HepG2 (cell line): ENCODE measurements around the gene PSD. TPM values are rescaled to one million over a fixed set of nuclear protein-coding genes. Genes with fewer than 3 reads are reported as not detected.
A peak's percentile ranks its signal among the peaks of the same experiment; 100 is the strongest.

ENCODE experiments used
- GATAD2A ChIP-seq: IDR thresholded peaks from 2 replicates; pipeline ENCODE4 v1.6.1; 2016
- KLF16 ChIP-seq, 2 experiments: sonication (generic) in 1 of 2; formaldehyde crosslinking in 1 of 2; IDR thresholded peaks; 2 replicates each; pipeline versions ENCODE4 v1.6.1 to v1.8.0; 2016 to 2023; ENCODE audit warnings: missing genetic modification reagents in 2 of 2, missing compliant biosample characterization in 1 of 2
- LCORL ChIP-seq, 2 experiments: fragments of 450-650 bp in 1 of 2; sonication (generic) in 1 of 2; formaldehyde crosslinking in 1 of 2; IDR thresholded peaks; 2 replicates each; pipeline versions ENCODE4 v1.5.0 to v1.6.1; 2017 to 2020; ENCODE audit warnings: antibody characterized with exemption in 1 of 2, missing genetic modification reagents in 1 of 2
- MYC ChIP-seq: sonication (generic); formaldehyde crosslinking; IDR thresholded peaks from 2 replicates; pipeline ENCODE4 v1.9.0; 2021; ENCODE audit warnings: missing genetic modification reagents, borderline replicate concordance
- RFX1 ChIP-seq: fragments of 450-650 bp; IDR thresholded peaks from 2 replicates; pipeline ENCODE4 v1.6.1; 2017
- SKI ChIP-seq: fragments of 450-650 bp; IDR thresholded peaks from one replicate; pipeline ENCODE4 v1.6.1; 2018; ENCODE audit warnings: mild to moderate bottlenecking; ENCODE audit not compliant: partially characterized antibody
- SMAD1 ChIP-seq: sonication (generic); formaldehyde crosslinking; IDR thresholded peaks from 2 replicates; pipeline ENCODE4 v1.4.0; 2020; ENCODE audit warnings: missing genetic modification reagents, low read depth, mild to moderate bottlenecking, borderline replicate concordance
- THAP11 ChIP-seq: IDR thresholded peaks from 2 replicates; pipeline ENCODE4 v1.6.1; 2016; ENCODE audit warnings: missing biosample characterization, missing genetic modification reagents
- ZBTB3 ChIP-seq: sonication (generic); formaldehyde crosslinking; IDR thresholded peaks from 2 replicates; pipeline ENCODE4 v1.4.0; 2020; ENCODE audit warnings: low read depth, mild to moderate bottlenecking, moderate library complexity, missing genetic modification reagents, borderline replicate concordance
- ZEB1 ChIP-seq: IDR thresholded peaks from 2 replicates; pipeline ENCODE4 v1.6.1; 2012; ENCODE audit warnings: mild to moderate bottlenecking, low read depth, inconsistent platforms; ENCODE audit not compliant: insufficient replicate concordance
- ZNF234 ChIP-seq: sonication (generic); formaldehyde crosslinking; conservative IDR thresholded peaks from 2 replicates; pipeline ENCODE4 v1.5.1; 2020; ENCODE audit warnings: mild to moderate bottlenecking, missing genetic modification reagents
- ZNF501 ChIP-seq: sonication (generic); formaldehyde crosslinking; IDR thresholded peaks from 2 replicates; pipeline ENCODE4 v1.5.1; 2020; ENCODE audit warnings: mild to moderate bottlenecking, moderate library complexity, missing genetic modification reagents
- ZNF619 ChIP-seq: sonication (generic); formaldehyde crosslinking; IDR thresholded peaks from 2 replicates; pipeline ENCODE4 v1.4.0; 2020; ENCODE audit warnings: mild to moderate bottlenecking, missing genetic modification reagents
- ZNF674 ChIP-seq: sonication (generic); formaldehyde crosslinking; IDR thresholded peaks from 2 replicates; pipeline ENCODE4 v1.5.0; 2020; ENCODE audit warnings: low read depth, mild to moderate bottlenecking, missing genetic modification reagents
- polyA plus RNA-seq, 8 experiments: library from polyadenylated mRNA; depleted of rRNA in 3 of 8; stranded (reverse) in 7 of 8; unstranded in 1 of 8; fragments of >200 nt; fragmentation: Illumina TruSeq in 4 of 8; extraction: Trizol in 4 of 8; gene quantifications; 2 replicates each; pipeline versions ENCODE4 v1.2.1 to v1.2.3, GENCODE V29; 2011 to 2016; ENCODE audit warnings: low read depth in 4 of 8, missing spikeins in 1 of 8, mixed read lengths in 1 of 8; ENCODE audit not compliant: insufficient read depth in 1 of 8
- total RNA-seq, 5 experiments: library from RNA; depleted of rRNA; stranded (reverse); fragments of >200 nt; fragmentation: Illumina TruSeq; extraction: Trizol; gene quantifications; 2 replicates each; pipeline ENCODE4 v1.2.3, GENCODE V29; 2016; ENCODE audit warnings: low read depth in 1 of 5
- TF ChIP-seq, protein P1 (sequence below): sonication (generic); formaldehyde crosslinking; IDR thresholded peaks from 2 replicates; pipeline ENCODE4 v1.4.0; 2020; ENCODE audit warnings: missing genetic modification reagents, borderline replicate concordance
- TF ChIP-seq, protein P2 (sequence below), 2 experiments: fragments of 450-650 bp in 1 of 2; sonication (generic) in 1 of 2; formaldehyde crosslinking in 1 of 2; IDR thresholded peaks; 2 replicates each; pipeline versions ENCODE4 v1.6.1 to v1.8.0; 2016 to 2022; ENCODE audit warnings: antibody characterized with exemption in 1 of 2, mild to moderate bottlenecking in 1 of 2, missing genetic modification reagents in 1 of 2
- TF ChIP-seq, protein P3 (sequence below): sonication (generic); formaldehyde crosslinking; IDR thresholded peaks from 2 replicates; pipeline ENCODE4 v1.4.0; 2020; ENCODE audit warnings: mild to moderate bottlenecking, missing genetic modification reagents

The PSD gene
- total and polyA plus RNA-seq, 2 of the 13 experiments (the other 11 are each of a cell fraction or from before 2014, with no cell fraction given) = 0.35 to 0.58 TPM

DNA sequence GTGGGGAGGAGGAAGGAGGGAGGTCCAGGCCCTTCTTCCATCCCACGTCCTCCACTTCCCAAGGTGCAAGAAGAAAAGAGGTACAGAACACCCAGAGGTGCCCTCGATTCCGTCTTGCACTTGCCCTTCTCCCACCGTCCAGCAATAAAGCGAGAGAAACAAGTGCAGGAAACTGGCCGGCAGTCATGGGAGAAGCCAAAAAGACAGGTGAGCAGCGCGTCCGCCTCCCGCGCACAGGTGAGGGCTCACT, 31.5 kb upstream of the PSD start (continued):
- TF ChIP-seq, protein P1, sequence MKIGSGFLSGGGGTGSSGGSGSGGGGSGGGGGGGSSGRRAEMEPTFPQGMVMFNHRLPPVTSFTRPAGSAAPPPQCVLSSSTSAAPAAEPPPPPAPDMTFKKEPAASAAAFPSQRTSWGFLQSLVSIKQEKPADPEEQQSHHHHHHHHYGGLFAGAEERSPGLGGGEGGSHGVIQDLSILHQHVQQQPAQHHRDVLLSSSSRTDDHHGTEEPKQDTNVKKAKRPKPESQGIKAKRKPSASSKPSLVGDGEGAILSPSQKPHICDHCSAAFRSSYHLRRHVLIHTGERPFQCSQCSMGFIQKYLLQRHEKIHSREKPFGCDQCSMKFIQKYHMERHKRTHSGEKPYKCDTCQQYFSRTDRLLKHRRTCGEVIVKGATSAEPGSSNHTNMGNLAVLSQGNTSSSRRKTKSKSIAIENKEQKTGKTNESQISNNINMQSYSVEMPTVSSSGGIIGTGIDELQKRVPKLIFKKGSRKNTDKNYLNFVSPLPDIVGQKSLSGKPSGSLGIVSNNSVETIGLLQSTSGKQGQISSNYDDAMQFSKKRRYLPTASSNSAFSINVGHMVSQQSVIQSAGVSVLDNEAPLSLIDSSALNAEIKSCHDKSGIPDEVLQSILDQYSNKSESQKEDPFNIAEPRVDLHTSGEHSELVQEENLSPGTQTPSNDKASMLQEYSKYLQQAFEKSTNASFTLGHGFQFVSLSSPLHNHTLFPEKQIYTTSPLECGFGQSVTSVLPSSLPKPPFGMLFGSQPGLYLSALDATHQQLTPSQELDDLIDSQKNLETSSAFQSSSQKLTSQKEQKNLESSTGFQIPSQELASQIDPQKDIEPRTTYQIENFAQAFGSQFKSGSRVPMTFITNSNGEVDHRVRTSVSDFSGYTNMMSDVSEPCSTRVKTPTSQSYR = no peak
- TF ChIP-seq ZBTB3 (CRISPR knock-in tag) = no peak
- TF ChIP-seq RFX1 = no peak
- no peak for TF ChIP-seq LCORL (IDR thresholded peaks at IDR 0.05)
- peak; percentile 71 for TF ChIP-seq LCORL (CRISPR knock-in tag; IDR thresholded peaks at IDR 0.05)
- peak; percentile 35; the same call in 1 of the 2 replicates for TF ChIP-seq GATAD2A
- no peak for TF ChIP-seq ZNF674 (CRISPR knock-in tag)
- no peak for TF ChIP-seq THAP11
- 0 out of 2 replicates have a peak, but pooled peaks have one; percentile 17 for TF ChIP-seq SMAD1
- TF ChIP-seq, protein P2, sequence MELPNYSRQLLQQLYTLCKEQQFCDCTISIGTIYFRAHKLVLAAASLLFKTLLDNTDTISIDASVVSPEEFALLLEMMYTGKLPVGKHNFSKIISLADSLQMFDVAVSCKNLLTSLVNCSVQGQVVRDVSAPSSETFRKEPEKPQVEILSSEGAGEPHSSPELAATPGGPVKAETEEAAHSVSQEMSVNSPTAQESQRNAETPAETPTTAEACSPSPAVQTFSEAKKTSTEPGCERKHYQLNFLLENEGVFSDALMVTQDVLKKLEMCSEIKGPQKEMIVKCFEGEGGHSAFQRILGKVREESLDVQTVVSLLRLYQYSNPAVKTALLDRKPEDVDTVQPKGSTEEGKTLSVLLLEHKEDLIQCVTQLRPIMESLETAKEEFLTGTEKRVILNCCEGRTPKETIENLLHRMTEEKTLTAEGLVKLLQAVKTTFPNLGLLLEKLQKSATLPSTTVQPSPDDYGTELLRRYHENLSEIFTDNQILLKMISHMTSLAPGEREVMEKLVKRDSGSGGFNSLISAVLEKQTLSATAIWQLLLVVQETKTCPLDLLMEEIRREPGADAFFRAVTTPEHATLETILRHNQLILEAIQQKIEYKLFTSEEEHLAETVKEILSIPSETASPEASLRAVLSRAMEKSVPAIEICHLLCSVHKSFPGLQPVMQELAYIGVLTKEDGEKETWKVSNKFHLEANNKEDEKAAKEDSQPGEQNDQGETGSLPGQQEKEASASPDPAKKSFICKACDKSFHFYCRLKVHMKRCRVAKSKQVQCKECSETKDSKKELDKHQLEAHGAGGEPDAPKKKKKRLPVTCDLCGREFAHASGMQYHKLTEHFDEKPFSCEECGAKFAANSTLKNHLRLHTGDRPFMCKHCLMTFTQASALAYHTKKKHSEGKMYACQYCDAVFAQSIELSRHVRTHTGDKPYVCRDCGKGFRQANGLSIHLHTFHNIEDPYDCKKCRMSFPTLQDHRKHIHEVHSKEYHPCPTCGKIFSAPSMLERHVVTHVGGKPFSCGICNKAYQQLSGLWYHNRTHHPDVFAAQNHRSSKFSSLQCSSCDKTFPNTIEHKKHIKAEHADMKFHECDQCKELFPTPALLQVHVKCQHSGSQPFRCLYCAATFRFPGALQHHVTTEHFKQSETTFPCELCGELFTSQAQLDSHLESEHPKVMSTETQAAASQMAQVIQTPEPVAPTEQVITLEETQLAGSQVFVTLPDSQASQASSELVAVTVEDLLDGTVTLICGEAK (IDR thresholded peaks at IDR 0.05) = no peak
- TF ChIP-seq, protein P2 (CRISPR knock-in tag; IDR thresholded peaks at IDR 0.05) = peak; percentile 77
- TF ChIP-seq SKI = no peak
- peak; percentile 60; the same call in 1 of the 2 replicates for TF ChIP-seq ZNF619 (CRISPR knock-in tag)
- peak; percentile 94 for TF ChIP-seq ZEB1
- 0 out of 2 replicates have a peak, but pooled peaks have one; percentile 51 for TF ChIP-seq ZNF234
- TF ChIP-seq, protein P3, sequence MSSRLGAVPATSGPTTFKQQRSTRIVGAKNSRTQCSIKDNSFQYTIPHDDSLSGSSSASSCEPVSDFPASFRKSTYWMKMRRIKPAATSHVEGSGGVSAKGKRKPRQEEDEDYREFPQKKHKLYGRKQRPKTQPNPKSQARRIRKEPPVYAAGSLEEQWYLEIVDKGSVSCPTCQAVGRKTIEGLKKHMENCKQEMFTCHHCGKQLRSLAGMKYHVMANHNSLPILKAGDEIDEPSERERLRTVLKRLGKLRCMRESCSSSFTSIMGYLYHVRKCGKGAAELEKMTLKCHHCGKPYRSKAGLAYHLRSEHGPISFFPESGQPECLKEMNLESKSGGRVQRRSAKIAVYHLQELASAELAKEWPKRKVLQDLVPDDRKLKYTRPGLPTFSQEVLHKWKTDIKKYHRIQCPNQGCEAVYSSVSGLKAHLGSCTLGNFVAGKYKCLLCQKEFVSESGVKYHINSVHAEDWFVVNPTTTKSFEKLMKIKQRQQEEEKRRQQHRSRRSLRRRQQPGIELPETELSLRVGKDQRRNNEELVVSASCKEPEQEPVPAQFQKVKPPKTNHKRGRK (CRISPR knock-in tag) = 0 out of 2 replicates have a peak, but pooled peaks have one; percentile 65
- TF ChIP-seq MYC (CRISPR knock-in tag) = no peak
- peak; percentile 40; the same call in 1 of the 2 replicates for TF ChIP-seq ZNF501
- TF ChIP-seq KLF16 (CRISPR knock-in tag; IDR thresholded peaks at IDR 0.05) = 0 out of 4 replicates have a peak, but pooled peaks of 1 of the 2 experiments have one; percentile 26
